Adipose tissue (tissue), 3 donors: ENCODE results near the gene HEATR5A. TPM values are rescaled to one million over a fixed set of nuclear protein-coding genes. Genes with fewer than 3 reads are reported as not detected.
"Not testable (repeated sequence)": the region's sequence is repeated elsewhere in the genome, so short reads cannot be mapped to it uniquely, and the experiment has no call there.

Experiments
- H3K27ac ChIP-seq: one replicate; pipeline ENCODE4 v1.5.1; 2013; ENCODE audit warnings: low read depth, low read length
- WGBS, 3 donors: extraction: QIAGEN DNeasy Blood & Tissue Kit; methylation state at CpG; one replicate each; pipeline ENCODE4 v1.1.7; 2013; 5-methylcytosine and 5-hydroxymethylcytosine counted together
- polyA plus RNA-seq, 3 donors: library from polyadenylated mRNA; stranded (reverse); fragments of 200-250 nt; gene quantifications; one replicate each; pipeline ENCODE4 v1.2.3, GENCODE V29; 2013
- donor health status: healthy with polysubstance abuse.
- donor health status: Bipolar disorder and iron deficiency.
- donor health status: healthy.

Gene HEATR5A
- polyA plus RNA-seq, 3 donors: 3.8 to 10.8 (median 7.8) TPM

DNA sequence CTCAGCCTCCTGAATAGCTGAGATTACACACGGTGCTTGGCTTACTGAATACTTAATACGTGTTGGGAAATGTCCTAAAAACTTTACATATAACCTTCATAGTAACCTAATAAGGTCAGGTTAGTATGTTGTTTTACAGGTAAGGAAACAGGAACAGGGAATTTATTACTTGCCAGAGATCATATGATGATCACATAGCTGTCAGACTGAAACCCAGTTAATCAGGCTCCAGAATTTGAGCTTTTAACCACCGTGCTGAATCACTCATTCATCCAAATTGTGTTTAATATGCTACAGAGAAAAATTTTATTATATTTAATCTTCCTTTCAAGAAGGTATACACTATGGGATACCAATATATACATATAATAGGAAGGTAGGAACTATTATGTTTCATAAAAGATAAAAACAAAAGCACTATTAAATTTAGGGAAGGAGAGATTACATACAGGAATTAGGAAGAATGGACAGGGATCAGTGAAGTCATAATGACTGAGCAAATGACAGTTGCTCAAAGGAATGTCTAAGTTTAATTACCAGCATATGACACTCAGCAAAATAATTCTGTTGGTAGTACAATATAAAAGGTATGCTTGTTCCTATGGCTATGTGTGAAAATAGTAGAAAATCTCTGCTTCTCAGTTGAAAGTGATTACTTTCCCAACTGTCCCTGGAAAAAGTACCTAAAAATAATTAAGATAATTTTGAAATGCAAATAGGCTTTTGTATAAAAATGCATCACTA is 59.3 kb downstream of the HEATR5A start:
- no peak overlapping the region for H3K27ac ChIP-seq

DNA sequence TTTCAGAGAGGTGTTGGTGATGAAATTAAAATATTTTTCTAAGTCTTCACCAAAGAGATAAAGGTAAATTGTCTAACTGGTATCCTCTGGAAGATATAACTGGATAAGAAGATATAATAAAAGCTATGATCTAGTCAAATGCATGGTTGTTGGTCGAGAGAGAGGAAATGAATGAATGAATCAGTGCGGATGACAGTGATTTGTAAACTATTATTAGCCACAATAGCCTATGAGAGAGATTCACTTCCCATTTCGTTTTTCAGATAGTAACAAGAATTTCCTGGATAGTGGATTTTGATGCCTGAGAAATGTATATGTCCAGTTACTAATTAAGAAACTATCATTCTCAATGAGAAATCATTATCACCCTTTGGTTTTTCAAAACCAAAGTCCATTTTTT is 63.1 kb downstream of the HEATR5A start:
- 58 to 67% (median 59%) methylated on average over 3 of the region's 3 CpGs for WGBS, 3 donors
- no peak overlapping the region for H3K27ac ChIP-seq

More for the DNA sequence above, 59.3 kb downstream of the HEATR5A start:
- WGBS, 3 donors: 87 to 91% (median 88%) methylated on average over 3 of the region's 3 CpGs

DNA sequence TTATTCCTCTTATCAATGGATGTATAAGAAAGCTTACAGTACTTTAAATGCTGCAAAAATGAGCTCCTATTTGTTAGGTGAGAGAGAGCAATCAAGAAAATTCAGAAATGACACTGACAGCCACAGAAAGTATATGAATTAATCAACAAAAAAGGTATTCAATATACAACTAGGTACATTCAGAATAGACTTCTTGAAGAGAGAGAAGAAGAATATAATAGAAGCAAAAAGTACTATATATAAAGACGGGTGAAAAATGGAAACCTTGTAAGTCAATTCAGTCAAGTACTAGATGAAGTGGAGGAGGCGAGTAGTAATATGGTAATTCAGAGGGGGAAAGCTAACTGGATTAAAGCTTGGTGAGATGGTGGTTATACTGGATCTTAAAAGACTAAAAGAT is 74.3 kb downstream of the HEATR5A start:
- 93 to 97% (median 95%) methylated on average over 2 of the region's 2 CpGs for WGBS, 3 donors
- no peak overlapping the region for H3K27ac ChIP-seq

DNA sequence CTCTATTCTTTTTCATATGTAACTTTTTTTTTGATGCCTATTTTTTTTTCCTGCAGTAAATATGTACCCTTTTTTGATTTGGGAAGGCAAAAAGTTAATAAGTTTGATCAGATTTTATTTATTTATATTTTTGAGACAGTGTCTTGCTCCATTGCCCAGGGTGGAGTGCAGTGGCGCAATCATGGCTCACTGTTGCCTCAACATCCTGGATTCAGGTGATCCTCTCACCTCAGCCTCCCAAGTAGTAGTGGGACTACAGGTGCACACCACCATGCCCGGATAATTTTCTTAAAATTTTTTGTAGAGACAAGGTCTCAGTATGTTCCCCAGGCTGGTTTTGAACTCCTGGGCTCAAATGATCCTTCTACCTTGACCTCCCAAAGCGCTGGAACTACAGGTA is 79.1 kb downstream of the HEATR5A start:
- H3K27ac ChIP-seq: no peak overlapping the region
- 98 to 100% (median 99%) methylated on average over 3 of the region's 3 CpGs for WGBS, 3 donors

GRCh38 chr14:31340297-31341063 is 79.9 kb downstream of the HEATR5A start:
- no peak overlapping the region for H3K27ac ChIP-seq
- WGBS, 3 donors: 54 to 89% (median 87%) methylated on average over 5 of the region's 5 CpGs

GRCh38 chr14:31339743-31340142 is 80.6 kb downstream of the HEATR5A start:
- H3K27ac ChIP-seq: no peak overlapping the region

DNA sequence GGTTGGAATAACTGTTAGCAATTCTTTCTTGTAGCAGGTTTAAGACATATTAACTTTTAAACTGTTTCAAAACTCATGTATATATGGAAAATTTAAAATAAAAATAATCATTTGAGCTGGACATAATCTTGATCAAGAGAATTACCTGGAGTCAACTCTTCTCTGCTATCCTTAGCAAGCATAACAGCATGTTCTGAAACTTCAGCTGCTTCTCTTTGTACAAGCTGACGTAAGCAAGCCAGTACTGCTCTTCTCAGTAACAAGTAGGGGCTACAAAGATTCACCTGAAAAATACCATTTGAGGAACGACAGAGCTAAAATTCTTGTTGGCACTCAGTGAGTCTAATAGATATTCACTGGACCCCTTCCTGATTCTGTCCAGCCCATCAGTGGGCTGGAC is 83.0 kb downstream of the HEATR5A start:
- WGBS, 3 donors: 89 to 93% (median 92%) methylated on average over 2 of the region's 2 CpGs
- H3K27ac ChIP-seq: no peak overlapping the region

DNA sequence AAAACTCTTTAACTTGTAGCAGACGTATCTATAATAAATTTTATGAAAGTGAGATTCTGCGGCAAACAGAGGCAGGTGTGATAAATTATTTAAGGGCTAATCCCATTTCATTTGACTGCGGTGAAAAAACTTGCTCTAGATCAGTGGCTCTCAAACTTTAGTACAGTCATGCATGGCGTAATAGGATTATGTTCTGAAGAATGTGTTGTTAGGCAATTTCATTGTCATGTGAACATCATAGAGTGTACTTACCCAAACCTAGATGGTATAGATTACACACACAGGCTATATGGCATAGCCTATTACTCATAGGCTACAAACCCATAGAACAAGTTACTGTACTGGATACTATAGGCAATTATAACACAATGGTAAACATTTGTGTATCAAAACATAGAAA is 83.7 kb downstream of the HEATR5A start:
- no peak overlapping the region for H3K27ac ChIP-seq
- 87 to 97% (median 91%) methylated on average over 4 of the region's 4 CpGs for WGBS, 3 donors

DNA sequence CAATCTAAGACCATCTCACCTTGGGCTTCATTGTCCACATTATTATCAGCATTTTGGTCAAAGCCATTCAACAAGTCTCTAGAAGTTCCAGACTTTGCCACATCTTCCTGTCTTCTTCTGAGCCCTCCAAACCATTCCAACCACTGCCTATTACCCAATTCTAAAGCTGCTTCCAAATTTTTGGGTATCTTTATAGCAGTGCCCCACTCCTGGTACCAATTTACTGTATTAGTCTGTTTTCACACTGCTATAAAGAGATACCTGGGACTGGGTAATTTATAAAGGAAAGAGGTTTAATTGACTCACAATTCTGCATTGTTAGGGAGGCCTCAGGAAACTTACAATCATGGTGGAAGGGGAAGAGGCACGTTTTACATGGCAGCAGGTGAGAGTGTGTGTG is 89.0 kb downstream of the HEATR5A start:
- WGBS, 3 donors: 80 to 91% (median 89%) methylated on average over 1 of the region's 1 CpG
- not testable (repeated sequence) for H3K27ac ChIP-seq

GRCh38 chr14:31329876-31330521 is 90.4 kb downstream of the HEATR5A start:
- not testable (repeated sequence) for H3K27ac ChIP-seq
- 98 to 99% (median 98%) methylated on average over 8 of the region's 8 CpGs for WGBS, 3 donors

DNA sequence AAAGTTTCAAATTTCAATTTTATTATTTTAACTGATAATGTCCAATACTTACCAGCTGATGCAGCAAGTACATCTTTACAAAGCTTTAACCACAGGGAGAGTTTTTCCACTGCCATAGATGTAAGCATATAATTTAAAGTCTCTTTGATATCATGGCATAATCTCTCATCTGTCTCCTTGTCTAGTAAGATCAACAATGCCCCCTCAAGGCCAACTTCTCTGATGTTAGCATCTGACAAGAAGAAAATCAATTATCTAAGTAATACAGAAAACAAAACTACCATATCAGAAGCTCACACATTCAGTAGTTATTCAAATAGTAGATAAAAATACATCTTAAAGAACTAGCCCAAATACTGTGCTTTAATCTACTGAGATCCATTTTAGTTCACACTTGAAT is 94.2 kb downstream of the HEATR5A start:
- no peak overlapping the region for H3K27ac ChIP-seq

GRCh38 chr14:31323419-31323818 is 96.9 kb downstream of the HEATR5A start:
- no peak overlapping the region for H3K27ac ChIP-seq
- WGBS, 3 donors: 87 to 96% (median 89%) methylated on average over 2 of the region's 2 CpGs

- H3K27ac ChIP-seq: no peak overlapping the region
Measured at GRCh38 chr14:31320922-31321766, 99.2 kb downstream of the HEATR5A start.

DNA sequence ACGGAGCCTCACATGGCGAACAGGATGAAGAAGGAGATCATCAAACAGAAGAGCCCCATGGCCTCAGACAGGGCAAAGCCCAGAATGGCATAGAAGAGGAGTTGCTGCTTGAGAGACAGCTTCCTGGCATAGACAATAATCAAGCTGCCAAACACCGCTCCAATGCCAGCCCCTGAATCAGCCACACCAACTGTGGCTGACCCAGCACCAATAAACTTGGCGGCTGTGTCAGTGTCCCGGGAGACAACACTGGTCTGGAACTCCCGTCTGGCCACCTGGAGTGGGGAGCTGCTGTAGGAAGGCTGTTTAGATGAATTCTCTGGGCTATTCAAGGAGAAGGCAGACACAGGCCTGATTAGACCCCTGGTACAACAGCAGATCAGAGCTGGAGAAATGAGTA is 100.1 kb downstream of the HEATR5A start:
- 78 to 95% (median 83%) methylated on average over 6 of the region's 6 CpGs for WGBS, 3 donors
- H3K27ac ChIP-seq: no peak overlapping the region

More at GRCh38 chr14:31320922-31321766, 99.2 kb downstream of the HEATR5A start:
- 75 to 83% (median 79%) methylated on average over 14 of the region's 14 CpGs for WGBS, 3 donors

DNA sequence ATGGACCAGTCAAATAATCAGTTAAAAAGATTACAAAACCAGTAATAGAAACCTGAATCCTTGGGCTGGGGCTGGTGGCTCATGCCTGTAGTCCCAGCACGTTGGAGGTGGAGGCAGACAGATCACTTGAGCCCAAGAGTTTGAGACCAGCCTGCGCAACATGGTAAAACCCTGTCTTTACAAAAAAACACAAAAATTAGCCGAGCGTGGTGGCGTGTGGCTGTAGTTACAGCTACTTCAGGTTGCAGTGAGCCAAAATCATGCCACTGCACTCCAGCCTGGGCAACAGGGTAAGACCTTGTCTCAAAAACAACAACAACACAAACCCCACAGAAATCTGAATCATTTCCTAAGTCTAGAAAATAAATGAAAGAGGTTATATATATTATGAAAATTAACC is 100.6 kb downstream of the HEATR5A start:
- H3K27ac ChIP-seq: no peak overlapping the region
- 97 to 98% (median 97%) methylated on average over 5 of the region's 5 CpGs for WGBS, 3 donors

DNA sequence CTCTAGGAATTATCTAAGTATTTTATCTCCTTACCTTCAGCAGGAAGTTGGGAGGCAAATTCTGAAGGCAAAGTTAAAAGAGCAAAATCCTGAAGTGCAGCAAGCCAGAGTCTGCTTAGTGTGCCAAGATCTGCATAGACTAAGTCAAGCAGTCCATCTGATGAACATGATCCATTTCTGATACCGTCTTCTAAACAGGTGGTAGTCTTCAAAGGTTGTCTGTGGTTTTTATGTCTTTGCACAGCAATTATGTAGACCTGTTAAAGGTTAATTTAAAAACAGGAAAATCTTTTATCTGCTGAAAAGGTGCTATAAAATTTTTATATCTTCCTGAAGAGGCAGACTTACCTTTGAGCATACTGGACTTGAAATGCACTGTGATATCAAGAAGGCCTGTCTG is 107.4 kb downstream of the HEATR5A start:
- 86 to 90% (median 86%) methylated on average over 1 of the region's 1 CpG for WGBS, 3 donors
- H3K27ac ChIP-seq: no peak overlapping the region

DNA sequence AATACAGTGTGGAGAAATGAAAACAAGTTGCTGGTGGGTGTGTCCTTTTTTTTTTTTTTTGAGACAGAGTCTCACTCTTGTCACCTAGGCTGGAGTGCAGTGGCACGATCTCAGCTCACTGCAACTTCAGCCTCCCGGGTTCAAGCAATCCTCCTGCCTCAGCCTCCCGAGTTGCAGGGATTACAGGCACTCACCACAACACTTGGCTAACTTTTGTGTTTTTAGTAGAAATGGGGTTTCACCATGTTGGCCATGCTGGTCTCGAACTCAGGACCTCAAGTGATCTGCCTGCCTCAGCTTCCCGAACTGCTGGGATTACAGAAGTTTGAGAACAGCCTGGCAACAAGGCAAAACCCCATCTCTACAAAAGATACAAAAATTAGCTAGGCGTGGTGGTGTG is 108.0 kb downstream of the HEATR5A start:
- WGBS, 3 donors: 96 to 100% (median 98%) methylated on average over 6 of the region's 6 CpGs

GRCh38 chr14:31307618-31308017 is 112.7 kb downstream of the HEATR5A start:
- no peak overlapping the region for H3K27ac ChIP-seq
- WGBS, 3 donors: 94 to 97% (median 95%) methylated on average over 3 of the region's 3 CpGs

More for the DNA sequence above, 108.0 kb downstream of the HEATR5A start:
- H3K27ac ChIP-seq: not testable (repeated sequence)

- H3K27ac ChIP-seq: no peak overlapping the region
Measured at GRCh38 chr14:31307198-31307597, 113.2 kb downstream of the HEATR5A start.
